HG03439 (cell line): Measurements from ENCODE around the gene PDPK1.
A peak's percentile ranks its signal among the peaks of the same experiment; 100 is the strongest.
"Not testable (repeated sequence)": the region's sequence is repeated elsewhere in the genome, so short reads cannot be mapped to it uniquely, and the experiment has no call there.

ENCODE experiments used
- ATAC-seq: cut with Tn5 transposase; IDR thresholded peaks from one replicate; pipeline ENCODE4 v1.9.1; 2021; ENCODE audit warnings: mild to moderate bottlenecking, moderate library complexity; ENCODE audit not compliant: unreplicated experiment

PDPK1 gene

DNA sequence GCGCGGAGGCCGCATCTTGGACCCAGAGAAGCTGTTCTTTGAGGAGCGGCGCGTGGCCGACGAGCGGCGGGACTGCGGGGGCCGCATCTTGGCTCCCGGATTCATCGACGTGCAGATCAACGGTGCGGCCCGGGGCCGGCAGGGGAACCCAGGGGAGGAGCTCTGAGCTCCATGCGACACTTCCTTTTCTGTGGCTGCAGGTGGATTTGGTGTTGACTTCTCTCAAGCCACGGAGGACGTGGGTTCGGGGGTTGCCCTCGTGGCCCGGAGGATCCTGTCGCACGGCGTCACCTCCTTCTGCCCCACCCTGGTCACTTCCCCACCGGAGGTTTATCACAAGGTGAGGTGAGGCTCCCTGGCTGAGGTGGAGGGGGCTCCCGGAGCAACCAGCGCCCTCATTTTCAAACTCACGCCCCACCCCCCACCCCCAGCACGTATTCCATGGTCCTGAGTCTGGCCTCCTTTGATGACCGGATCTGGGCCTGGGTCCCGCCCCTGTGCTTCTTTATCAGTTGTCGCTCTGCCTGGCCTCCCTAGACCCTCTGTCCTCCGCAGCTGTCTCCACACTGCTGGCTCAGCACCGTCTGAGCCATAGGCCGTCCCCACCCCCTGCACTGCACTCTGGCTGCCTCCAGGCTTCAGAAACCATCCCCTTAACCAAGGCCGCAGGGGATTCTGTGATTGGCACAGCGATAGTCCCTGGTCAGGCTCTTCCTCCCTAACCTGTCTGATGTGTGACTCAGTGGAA lies 16.9 kb upstream of the PDPK1 start:
- no peak for ATAC-seq

DNA sequence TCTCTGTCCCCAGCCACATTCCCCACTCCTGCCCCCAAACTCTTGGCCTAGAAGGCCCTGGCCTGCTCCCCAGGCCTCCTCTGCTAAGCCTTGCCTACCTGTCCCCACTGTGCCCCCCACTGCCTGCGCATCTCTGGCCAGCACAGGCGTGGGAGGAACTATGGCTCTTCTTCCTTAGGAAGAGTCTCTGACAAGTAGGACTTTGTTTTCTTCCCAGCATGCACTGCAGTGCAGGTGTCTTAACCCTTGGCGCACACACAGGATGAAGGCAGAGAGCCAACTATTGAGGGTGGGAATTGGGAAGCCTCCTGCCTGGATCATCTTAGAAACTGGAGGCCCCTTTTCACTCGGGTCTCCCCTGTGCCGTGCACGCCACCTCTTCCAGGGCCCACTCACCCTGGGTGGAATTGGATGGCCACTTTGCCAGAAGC lies 14.0 kb upstream of the PDPK1 start:
- no peak for ATAC-seq

DNA sequence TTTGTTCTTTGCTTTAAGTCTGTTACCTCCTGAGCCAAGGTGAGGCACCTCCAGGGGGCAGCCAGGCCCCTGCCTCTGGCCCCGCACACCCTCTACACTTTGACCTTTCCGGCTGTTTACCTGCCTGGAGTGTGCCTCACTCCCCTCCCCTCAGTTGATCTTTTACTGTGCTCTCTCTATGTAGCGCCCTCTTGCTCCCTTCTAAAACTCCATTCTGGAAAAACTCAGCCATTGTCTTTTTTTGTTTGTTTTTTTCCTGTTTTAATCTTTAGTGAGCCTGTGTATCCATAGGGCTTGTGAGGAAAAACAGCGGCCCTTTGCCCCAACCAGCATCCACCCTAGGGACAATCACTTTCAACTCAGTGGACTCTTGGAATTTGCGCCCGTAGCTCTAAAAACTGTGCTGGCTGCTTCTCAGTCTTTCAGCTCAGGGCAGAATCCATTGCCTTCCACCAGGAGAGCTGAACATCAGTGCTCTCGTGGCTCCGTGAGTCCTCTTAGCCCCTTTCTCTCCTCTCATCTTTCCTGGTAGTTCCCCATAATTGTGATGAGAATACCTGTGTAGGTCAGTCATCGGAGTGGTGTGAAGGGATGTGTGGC lies 13.4 kb upstream of the PDPK1 start:
- no peak for ATAC-seq

DNA sequence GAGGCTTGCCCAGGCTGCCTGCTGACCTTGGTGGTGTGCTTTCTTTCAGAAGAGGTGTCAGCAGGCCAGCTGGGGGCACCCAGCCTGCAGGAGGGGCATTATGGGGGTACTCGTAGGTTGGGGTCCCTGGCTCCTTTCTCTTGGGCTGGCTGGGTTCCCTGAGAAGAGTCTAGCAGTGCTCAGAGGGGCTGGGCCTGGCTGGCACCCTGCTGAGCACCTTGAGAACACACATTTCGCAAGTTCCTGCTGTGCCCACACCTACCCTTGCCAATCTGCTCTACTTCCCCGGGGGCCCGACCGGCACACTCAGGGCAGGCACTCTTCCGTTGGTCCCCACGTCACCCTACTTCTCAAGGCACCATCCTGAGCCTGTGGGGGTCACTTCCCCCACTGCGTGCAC lies 11.7 kb upstream of the PDPK1 start:
- no peak for ATAC-seq

DNA sequence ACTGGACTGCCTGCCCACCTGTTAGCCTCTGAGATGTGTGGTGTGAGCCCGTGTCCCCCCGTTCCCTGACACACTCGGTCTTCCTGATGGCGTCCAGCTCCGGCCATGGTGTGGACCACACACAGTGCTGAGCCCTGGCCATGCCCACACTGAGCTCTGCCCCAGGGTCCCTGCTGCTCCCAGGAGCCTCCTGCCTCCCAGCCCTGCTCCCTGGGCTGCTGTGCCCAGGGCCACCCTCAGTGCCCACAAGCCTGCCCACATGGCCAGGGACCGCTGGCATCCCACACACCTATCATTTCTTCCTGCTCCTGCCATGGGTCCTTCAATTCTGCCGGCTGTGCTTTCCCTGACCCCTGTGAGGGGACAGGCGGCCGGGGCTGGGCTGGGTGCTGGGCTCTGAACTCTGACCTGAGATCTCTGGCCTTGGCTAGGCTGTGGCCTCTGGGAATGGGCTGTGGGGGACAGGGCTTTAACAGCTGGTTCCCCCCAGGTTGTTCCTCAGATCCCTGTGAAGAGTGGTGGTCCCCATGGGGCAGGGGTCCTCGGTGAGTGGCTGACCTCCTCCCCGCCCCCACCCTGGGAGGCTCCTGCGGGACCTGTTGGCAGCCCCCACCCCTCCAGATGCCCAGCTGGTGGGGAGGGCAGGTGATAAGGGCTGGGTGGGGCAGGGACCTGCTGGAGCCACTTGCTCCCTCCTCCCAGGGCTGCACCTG lies 10.6 kb upstream of the PDPK1 start:
- no peak for ATAC-seq

DNA sequence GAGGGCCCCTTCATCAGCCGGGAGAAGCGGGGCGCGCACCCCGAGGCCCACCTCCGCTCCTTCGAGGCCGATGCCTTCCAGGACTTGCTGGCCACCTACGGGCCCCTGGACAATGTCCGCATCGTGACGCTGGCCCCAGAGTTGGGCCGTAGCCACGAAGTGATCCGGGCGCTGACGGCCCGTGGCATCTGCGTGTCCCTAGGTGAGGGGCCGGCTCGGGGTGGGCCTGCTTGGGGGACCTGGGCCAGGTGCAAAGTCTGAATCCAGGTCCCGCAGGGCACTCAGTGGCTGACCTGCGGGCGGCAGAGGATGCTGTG lies 10.1 kb upstream of the PDPK1 start:
- no peak for ATAC-seq

DNA sequence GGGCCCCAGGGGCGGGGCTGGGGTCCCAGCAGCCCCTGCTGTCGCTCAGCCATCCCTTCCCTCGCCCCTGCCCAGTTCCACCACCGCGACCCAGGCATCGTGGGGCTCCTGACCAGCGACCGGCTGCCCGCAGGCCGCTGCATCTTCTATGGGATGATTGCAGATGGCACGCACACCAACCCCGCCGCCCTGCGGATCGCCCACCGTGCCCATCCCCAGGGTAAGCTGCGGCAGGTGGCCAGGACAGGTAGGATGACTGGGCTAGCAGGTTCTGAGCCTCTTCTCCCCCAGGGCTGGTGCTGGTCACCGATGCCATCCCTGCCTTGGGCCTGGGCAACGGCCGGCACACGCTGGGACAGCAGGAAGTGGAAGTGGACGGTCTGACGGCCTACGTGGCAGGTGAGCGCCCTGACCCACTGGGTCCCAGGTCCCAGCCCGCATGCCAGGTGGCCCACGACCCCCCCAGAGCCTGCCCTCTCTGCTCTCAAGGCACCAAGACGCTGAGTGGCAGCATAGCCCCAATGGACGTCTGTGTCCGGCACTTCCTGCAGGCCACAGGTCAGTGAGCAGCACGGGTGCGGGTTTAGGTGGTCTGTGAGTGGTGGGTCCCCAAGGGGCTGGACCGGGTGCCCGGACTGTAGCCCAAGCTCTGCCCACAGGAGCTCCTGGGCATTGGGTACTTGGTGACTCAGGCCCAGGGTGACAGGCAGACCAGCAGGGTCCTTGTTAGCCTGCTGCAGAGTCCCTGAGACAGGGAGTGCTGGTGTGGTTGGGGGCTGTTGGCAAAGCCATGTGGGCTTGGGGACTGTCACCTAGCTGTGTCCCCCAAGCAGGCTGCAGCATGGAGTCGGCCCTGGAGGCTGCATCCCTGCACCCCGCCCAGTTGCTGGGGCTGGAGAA lies 9.4 kb upstream of the PDPK1 start:
- ATAC-seq = no peak

DNA sequence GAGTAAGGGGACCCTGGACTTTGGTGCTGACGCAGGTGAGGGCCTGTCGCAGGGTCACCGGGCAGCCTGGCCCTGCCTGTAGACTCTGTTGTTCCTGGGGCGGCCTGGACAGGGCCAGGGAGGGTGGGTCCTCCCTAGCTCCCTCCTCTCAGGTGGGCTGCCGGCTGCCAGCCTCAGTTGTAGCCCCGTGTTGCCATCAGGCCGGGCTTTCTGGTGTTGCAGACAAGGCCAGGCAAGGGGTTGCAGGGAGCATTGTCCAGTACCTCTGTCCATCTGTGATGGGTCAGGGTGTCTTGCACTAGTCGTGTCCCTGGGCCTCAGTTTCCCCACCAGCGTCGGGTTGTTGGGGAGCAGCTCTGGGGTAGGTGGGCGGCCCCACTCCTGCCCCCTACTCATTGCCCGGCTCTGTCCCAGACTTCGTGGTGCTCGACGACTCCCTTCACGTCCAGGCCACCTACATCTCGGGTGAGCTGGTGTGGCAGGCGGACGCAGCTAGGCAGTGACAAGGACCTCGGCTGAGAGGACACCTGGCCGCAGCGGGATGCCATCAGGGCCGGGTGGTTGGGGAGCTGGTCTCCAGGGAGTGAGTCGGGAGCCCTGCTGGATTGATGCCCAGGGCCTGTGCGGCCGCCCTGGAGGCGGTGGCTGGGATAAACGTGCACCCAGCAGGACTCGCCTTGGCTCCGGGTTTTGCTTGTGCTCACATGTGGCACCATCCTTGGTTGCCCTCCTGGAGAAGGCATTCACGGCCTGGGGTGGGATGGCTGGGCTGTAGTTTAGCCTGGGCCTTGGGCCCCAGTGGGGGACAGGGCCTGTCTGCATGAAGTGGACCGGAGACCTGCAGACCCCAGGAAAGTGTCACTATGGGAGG lies 8.5 kb upstream of the PDPK1 start:
- ATAC-seq = no peak

DNA sequence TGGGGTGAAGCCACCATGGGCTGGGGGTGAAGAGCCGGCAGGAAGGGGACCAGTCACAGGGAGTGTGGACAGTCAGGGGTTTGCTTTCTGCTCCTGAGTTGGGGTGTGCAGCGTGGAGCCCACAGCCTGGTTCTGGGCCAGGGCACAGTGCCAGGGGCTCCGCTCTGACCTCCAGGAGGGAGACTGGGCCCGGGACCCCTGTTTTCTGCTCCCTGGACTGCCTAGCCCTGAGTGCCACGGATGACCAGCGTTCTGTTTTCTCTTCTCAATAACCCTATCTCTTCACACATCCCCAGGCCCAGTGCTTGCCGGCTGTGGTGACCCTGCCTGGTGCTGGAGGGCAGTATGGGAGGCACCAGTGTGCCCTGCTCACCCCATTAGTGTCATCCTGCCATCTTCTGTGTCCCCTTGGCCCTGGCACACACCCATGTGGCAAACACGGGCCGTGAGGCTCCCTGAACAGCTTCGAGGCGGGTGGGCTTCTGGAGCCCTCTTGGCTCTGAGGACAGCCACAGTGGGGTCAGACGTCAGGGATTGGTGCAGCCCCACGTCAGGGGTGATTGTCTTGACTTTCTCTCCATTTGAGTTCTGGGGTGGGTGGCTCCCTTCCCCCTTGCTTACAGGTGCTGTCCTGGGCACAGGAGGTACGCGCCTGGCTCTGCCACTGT lies 7.7 kb upstream of the PDPK1 start:
- no peak for ATAC-seq

DNA sequence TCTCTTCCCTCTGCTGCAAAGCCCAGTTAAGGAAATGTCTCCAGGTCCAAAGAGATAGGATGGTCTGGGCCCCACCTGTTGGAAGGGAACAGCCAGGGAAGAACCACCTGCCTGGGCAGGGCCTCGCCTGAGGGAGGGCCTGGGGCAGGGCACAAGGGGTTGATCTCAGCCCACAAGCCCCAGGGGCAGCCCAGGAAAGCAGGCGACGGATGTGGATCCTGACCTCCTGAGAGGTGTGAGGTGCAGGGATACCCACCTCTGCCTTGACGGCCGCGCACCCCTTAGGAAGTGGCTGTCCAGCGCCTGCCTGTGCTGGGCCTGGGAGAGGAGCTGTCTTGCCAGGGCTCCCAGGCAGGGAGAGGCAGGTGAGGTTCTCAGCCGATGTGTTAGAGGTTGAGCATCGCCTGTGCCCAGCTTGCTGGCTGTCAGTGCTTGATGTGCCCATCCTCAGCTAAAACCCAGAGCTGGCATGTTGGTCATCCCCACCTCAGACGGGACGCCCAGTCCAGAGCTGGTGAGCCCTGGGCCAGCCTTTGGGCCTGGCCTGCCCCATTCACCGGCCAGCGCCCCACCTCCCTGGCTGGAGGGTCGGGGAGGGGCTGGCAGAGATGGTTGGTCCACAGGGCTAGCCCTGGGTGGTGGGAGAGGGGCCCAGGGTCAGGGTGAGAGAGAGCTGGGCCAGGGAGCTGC lies 7.0 kb upstream of the PDPK1 start:
- no peak for ATAC-seq

DNA sequence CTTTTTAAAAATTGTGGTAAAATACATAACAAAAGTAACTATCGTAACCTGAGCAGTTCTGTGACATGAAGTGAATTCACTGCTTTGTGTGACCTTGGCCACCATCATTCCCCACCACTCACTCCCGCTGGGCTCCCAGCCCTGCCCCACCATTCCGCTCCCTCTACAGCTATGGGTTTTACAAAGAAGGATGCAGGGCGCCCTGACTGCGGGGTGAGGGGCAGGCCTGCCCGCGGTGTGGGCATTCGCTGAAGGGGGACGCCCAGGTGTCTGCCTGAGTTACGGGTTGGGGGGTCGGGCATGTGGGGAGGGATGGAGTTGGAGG lies 6.5 kb upstream of the PDPK1 start, which contains the start of gene CEMP1:
TSS of gene CEMP1 (minus strand) at position 38 of the 325 bp plus-strand sequence. CDS start 335 bp downstream, outside the sequence.
- ATAC-seq = no peak

DNA sequence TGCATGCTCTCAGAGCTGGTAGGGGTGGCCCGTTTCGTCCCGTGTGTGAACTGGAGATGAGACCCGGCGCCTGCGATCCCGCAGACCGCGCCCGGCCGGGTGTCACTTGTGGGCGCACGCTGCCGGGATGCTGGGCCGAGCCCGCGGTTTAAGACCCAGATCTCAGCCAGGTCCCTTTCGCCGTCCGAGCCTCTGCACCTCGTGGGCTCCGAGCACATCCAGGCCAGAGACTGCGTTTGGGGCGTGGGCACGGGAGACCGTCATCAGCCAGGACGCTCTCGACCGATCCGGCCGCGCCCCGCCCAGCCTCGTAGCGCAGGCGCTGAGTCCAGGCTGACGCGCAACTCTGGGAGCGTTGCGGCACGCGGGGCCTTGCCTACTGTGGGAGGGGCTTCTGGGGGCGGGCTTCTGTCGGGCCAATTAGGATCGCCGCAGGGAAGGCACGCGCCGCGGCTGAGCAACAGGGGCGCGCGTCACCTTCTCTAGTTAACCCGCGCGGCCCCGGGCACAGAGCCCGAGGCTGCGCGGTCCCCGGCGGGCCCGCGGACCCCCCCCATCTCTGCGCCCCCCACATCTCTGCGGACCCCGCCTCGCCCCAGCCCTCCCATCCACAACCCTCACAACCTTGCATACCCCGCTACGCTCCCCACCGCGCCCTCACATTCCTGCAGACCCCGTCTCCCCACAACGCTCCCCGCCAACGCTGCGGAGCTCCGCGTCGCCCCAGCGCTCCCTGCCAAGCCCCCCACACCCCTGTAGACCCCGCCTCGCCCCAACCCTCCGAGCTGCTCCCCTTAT lies 5.9 kb upstream of the PDPK1 start:
- peak; percentile 65 for ATAC-seq

DNA sequence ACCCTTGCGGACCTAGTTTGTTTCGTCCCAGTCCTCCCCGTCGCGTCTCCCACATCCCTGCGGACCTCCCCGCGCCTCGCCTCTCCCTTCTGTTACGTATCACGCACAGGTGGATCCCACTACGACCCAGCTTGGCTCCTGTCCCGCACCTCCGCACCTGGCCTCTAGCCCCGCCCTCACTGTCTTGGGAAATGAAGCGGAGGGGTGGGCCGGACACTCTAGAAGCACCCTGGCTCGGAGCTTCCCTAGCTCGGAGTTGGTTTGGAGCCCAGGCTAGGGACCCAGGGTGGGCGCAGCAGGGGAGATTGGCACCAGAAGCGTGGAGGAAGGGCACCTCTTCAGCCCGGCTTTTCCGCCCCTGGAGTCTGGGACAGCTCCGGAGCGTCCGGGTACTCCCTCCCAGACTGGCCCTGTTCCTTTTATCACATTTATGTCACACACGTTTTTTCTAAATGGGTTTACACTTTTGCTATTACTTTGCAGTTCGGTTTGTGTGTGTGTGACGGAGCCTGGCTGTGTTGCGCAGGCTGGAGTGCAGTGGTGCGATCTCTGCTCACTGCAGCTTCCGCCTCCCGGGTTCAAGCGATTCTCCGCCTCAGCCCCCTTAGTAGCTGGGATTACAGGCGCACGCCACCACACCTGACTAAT lies 5.2 kb upstream of the PDPK1 start:
- no peak for ATAC-seq

DNA sequence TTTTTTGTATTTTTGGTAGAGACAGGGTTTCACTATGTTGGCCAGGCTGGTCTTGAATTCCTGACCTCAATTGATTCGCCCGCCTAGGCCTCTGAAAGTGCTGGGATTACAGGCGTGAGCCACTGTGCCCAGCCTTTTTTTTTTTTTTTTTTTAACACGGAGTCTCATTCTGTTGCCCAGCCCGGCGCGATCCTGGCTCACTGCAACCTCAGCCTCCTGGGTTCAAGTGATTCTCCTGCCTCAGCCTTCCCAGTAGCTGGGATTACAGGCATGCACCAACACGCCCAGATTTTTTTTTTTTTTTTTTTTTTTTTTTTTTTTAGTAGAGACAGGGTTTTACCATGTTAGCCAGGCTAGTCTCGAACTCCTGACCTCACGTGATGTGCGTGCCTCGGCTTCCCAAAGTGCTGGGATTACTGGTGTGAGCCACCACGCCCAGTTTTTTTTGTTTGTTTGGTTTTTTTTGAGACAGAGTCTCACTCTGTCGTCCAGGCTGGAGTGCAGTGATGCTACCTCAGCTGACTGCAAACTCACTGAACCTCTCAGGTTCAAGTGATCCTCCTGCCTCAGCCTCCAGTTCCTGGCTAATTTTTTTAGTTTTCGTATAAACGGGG lies 4.6 kb upstream of the PDPK1 start:
- ATAC-seq = not testable (repeated sequence)

DNA sequence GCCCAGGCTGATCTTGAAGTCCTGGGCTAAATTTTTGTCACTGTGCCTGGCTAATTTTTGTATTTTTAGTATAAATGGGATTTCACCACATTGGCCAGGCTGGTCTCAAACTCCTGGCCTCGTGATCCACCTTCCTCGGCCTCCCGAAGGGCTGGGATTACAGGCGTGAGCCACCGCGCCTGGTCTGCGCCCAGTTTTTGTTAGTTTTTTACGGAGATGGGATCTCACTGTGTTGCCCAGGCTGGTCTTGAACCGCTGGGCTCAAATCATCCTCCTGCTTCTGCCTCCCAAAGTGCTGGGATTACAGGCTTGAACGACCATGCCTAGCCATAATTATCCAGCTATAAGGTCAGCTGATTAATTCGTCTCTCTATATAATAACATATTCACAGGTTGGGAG lies 3.9 kb upstream of the PDPK1 start:
- no peak for ATAC-seq

DNA sequence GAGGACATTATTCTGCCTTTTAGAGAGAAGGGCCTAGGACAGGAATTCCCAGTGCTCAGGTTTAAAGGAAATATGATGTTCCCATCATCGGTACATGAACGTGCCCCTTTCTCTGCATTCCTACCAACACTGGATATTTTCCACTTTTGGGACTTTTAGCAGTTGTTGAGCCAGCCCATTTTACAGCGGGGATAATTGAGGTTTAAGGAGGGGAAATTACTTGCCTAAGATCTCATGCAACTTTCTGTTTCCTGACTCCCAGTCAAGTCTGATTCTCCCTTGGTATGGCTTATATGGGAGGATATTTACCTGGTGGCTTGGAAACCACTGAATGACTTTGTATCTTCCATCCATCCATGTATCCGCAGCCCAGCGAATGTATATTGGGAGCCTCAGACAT lies 3.5 kb upstream of the PDPK1 start:
- ATAC-seq = not testable (repeated sequence)

DNA sequence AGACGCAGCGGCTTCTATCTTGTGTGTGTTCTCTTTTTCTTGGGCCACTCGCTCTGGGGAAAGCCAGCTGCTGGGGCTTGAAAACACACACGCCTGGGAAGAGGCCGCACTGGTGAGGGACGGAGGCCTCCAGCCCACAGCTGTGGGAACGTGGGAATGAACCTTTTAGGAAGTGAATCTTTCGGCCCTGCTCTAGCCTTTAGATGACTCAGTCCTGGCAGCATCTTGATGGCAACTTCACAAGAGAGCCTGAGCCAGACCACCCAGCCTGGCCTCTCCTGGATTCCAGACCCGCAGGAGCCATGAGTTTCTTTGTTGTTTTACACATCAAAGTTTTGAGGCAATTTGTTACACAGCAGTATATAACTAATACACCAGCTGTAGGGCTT lies 2.2 kb upstream of the PDPK1 start:
- no peak for ATAC-seq
